GM23338 (cell line): ENCODE data around the gene EYA4.

Experiments
- CREB1 ChIP-seq: fragments of 250-450 bp; sonication (Bioruptor Pico); IDR thresholded peaks from 2 replicates; pipeline ENCODE4 v1.5.0; 2020; ENCODE audit warnings: low read depth, mild to moderate bottlenecking, moderate library complexity
- CTCF ChIP-seq, 2 experiments: fragments of 200-600 bp in 1 of 2; sonication (generic) in 1 of 2; conservative IDR thresholded peaks; 2 replicates each; pipeline versions ENCODE4 v1.5.1 to v1.6.1; 2016 to 2017; ENCODE audit warnings: antibody characterized with exemption in 2 of 2, low read depth in 2 of 2, mild to moderate bottlenecking in 2 of 2, moderate library complexity in 1 of 2
- ETS1 ChIP-seq: IDR thresholded peaks from 2 replicates; pipeline ENCODE4 v1.6.1; 2016; ENCODE audit warnings: antibody characterized with exemption
- EZH2 ChIP-seq: fragments of 200-600 bp; sonication (generic); IDR thresholded peaks from one replicate; pipeline ENCODE4 v1.8.0; 2017; ENCODE audit warnings: antibody characterized with exemption, mild to moderate bottlenecking, low read depth; ENCODE audit not compliant: unreplicated experiment
- EZH2phosphoT487 ChIP-seq: fragments of 200-600 bp; sonication (generic); IDR thresholded peaks from one replicate; pipeline ENCODE4 v1.8.1; 2018; ENCODE audit warnings: antibody characterized with exemption; ENCODE audit not compliant: unreplicated experiment
- NANOG ChIP-seq: IDR thresholded peaks from 2 replicates; pipeline ENCODE4 v1.6.1; 2016; ENCODE audit warnings: antibody characterized with exemption, borderline replicate concordance
- POLR2AphosphoS5 ChIP-seq: IDR thresholded peaks from 2 replicates; pipeline ENCODE4 v1.6.1; 2016; ENCODE audit warnings: antibody characterized with exemption, low read depth
- REST ChIP-seq: IDR thresholded peaks from one replicate; pipeline ENCODE4 v1.6.1; 2018; ENCODE audit warnings: antibody characterized with exemption; ENCODE audit not compliant: unreplicated experiment
- STAT1 ChIP-seq: IDR thresholded peaks from one replicate; pipeline ENCODE4 v1.6.1; 2016; ENCODE audit warnings: antibody characterized with exemption; ENCODE audit not compliant: unreplicated experiment
- ZNF114 ChIP-seq: fragments of 250-450 bp; sonication (Bioruptor Pico); IDR thresholded peaks from 2 replicates; pipeline ENCODE4 v1.5.0; 2020; ENCODE audit warnings: mild to moderate bottlenecking, moderate library complexity
- ZNF331 ChIP-seq: fragments of 250-450 bp; sonication (Bioruptor Pico); IDR thresholded peaks from 2 replicates; pipeline ENCODE4 v1.5.0; 2020; ENCODE audit warnings: low read depth, mild to moderate bottlenecking, moderate library complexity
- ZNF462 ChIP-seq: fragments of 250-450 bp; sonication (Bioruptor Pico); IDR thresholded peaks from 2 replicates; pipeline ENCODE4 v1.5.0; 2020; ENCODE audit warnings: mild to moderate bottlenecking, moderate library complexity

GRCh38 chr6:133301835-133302234 is 60.7 kb downstream of the EYA4 start:
- TF ChIP-seq CTCF (conservative IDR thresholded peaks at IDR 0.05; ENCODE audit: low read depth in 2 of 2) (no peak), EZH2phosphoT487 (no peak), REST (no peak), EZH2 (no peak), STAT1 (no peak), CREB1 (no peak), ZNF331 (CRISPR knock-in tag) (no peak), POLR2AphosphoS5 (no peak), ETS1 (no peak), NANOG (no peak), ZNF114 (CRISPR knock-in tag) (no peak), ZNF462 (no peak)
